HG03342 (cell line): ENCODE results near the gene STAM.
"Not testable (repeated sequence)": the region's sequence is repeated elsewhere in the genome, so short reads cannot be mapped to it uniquely, and the experiment has no call there.

Experiments used
- ATAC-seq: cut with Tn5 transposase; IDR thresholded peaks from one replicate; pipeline ENCODE4 v1.9.1; 2021; ENCODE audit warnings: mild to moderate bottlenecking, moderate library complexity; ENCODE audit not compliant: unreplicated experiment

STAM gene

DNA sequence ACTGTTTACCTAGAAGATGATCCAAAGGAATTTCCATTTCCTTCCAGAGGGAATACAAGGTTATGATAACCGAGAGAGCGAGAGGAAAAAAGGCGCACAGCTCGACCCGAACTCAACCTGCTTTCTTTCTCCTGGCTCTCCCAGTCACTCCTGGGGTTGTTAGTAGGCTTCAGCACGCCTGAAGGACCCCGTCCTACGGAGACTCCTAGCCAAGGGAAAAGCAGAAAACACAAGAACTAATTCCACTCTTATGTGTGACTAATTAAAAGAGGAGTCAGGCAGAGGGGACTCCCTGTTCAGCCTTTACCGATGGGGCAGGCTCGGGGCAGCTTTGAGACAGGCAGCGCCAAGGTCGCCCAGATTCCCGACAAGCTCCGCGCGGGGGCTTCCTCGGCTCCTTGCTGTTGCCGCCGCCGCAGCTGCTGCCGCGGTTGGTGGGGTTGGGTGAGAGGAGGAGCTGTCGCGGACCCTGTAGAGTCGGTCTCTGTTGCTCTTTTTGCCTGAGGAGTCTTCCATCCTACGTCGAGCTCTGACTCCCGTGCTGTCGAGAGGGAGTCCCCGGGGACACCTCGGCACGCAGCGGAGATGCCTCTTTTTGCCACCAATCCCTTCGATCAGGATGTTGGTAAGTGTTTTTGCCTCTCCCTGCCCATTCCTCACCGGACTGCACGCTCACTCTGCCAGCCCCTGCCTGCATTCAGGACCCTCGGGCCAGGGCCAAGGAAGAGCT, at the start of gene STAM:
Gene STAM (plus strand): TSS at position 397 of the 730 bp plus-strand sequence. CDS start 189 bp downstream, at position 586.
- peak; percentile 92 for ATAC-seq

DNA sequence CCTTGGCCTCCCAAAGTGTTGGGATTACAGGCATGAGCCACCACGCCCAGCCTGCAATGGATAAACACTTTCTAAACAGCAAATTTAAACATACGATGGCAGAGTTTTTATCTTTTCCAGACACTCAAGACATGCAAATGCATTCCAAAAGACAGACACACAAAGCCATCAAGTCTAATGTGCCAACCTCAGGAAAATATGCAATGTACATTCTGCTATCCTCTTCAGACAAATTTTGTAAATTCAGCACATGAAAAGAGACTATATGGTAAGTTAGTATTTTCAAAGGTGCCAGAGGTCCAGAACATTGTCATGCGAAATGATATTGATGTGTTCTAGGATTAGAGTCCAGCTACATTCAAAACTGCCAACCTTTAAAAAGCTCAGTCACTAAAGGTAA, 46.6 kb upstream of the STAM start:
- no peak for ATAC-seq

DNA sequence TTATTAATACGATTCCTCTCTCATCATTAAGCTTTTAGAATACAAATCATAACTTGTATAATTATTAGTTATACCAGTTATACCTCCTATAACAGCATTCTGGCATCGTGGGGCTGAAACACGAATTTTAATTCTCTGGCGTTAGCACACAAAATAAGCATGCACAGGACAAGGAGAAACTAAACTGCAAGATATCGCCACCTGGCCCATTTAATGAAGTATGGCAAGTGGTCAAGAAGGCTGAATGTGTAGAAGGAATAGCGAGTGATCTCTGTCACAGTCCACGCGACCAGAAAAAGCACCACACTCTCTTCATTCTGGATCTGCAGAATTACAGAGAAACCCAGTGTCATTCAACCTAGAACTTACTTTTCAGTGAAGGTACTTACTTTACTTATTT, 44.9 kb upstream of the STAM start:
- no peak for ATAC-seq

- ATAC-seq: no peak
Observed at GRCh38 chr10:17605936-17606335, 38.0 kb upstream of the STAM start.

DNA sequence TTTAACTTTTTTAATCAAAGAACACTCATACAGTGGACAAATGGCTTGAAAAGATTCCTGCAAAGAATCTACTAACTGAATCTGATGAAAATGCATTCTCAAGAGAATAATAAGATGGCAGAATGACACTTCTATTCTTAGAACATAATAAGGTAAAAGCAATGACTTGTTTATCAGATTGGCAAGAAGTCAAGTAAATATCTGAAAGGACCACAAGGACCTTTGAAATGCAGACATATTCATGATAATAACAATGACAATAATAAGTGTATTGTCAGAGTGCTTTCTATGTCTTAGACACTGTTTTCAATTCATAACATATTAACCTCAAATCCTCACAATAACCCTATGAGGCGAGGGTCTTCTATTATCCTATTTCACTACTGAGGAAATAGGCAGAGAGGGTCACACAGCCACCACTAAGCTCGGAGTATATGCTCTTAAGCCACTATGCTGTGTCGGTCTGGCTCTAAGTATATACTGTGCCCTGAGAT, 37.4 kb upstream of the STAM start:
- ATAC-seq: no peak

- ATAC-seq: no peak
Observed at GRCh38 chr10:17607060-17607459, 36.9 kb upstream of the STAM start.

GRCh38 chr10:17607603-17608332, 36.2 kb upstream of the STAM start:
- ATAC-seq: peak; percentile 85

DNA sequence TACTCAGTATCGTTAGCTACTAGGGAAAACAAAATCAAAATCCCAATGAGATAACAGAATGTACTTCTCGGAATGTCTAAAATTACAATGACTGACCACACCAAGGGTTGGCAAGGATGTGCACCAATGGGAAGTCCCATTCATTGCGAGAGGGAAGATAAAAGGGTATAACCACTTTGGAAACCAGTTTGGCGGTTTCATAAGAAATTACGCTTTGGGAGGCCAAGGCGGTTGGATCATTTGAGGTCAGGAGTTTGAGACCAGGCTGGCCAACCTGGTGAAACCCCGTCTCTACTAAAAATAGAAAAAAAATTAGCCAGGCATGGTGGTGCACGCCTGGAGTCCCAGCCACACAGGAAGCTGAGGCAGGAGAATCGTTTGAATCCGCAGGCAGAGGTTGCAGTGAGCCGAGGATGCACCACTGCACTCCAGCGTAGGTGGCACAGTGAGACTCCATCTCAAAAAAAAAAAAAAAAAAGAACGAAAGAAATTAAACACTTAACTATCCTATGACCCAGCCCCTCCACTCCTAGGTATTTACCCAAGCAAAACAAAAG, 34.4 kb upstream of the STAM start:
- no peak for ATAC-seq

GRCh38 chr10:17616403-17617030, 27.4 kb upstream of the STAM start:
- peak; percentile 36 for ATAC-seq

DNA sequence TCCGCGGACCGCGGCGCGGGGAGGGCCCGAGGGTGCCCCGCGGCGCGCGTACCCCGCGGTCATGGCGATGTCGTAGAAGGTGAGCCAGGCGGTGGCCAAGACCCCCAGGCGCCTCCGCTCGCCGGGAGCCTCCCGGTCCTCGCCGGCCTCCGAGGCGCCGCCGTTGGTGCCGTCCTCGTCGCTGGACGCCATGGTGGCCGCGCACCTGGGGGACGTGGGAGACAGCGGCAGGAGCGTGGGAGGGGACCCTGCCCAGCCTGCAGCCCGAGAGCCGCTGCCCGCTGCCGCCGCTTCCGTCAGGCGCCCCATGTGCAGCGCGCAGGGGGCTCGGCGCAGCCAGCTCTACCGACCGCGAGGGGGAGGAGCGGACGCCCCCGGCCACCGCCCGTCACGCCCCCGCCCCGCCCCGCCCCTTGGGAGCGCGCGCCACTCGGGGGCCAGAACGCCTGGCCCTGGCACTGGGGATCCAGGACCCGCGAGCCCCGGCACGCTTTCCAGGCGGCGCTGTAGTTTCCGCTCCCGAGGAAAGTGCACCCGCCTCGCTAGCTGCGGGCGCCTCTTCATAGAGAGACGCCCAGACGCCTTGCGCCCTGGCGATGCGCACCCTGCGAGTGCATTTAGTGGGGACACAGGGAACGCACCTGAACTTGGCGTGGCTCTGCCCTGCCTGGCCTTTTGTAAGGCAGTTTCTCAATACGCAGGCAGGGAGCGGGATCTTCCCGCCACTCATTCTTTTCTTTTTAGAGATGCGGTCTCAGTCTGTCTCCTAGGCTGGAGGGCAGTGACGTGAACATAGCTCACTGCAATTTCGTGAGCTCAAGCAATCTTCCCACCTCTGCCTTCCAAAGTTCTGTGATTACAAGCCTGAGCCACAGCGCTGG, 26.7 kb upstream of the STAM start, which contains the start of gene HACD1:
Gene HACD1 (minus strand): TSS at position 344 of the 881 bp plus-strand sequence. CDS start 35 bp downstream, at position 309.
- peak; percentile 59 for ATAC-seq

DNA sequence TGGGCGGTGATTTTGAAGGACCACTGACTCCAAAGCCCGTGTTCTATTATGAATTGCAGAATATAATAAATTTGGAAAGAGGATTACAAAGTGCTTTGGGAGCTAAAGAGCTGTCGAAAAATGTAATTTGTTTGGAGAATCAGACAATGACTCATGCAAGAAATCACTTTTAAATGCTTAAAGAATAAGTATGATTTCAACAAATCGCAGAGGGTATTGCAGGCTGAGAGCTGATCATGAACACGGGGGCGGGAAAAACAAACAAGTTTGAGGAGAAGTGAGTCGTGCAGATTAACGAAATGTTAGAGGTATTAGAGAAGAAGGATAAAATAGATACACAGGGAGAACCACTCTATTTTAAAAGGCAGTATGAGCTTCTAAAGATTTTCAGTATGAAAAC, 21.9 kb upstream of the STAM start:
- ATAC-seq: no peak

DNA sequence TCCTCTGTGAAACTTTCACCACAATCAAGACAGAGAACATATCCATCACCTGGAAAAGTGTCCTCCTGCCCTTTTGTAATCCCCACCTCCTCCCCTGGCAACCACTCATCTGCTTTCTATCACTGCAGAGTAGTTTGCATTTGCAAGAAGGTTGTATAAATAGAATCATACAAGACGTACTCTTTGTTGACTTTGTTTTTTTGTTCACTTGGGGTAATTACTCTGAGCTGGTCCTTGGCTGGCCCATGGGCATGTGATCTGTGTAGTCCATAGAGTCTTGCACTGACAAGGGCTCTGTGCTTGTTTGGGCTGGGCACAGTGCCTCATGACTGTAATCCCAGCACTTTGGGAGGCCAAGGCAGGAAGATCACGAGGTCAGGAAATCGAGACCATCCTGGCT, 19.0 kb upstream of the STAM start:
- no peak for ATAC-seq

DNA sequence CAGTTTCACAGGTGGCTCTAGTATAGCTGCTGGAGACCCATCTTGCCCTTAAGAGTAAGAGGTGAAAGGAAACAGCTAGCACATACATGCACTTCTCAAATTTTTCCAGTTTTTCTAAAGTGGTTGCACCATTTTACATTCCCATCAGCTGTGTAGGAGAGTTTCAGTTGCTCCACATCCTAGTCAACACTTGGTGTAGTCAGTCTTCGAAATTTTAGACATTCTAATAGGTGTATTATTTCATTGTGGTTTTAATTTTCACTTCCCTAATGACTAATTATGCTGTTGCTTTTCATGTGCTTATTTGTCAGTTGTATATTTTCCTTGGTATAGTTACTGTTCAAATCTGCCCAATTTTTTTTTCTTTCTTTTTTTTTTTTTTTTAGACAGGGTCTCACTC, 17.3 kb upstream of the STAM start:
- ATAC-seq: no peak

DNA sequence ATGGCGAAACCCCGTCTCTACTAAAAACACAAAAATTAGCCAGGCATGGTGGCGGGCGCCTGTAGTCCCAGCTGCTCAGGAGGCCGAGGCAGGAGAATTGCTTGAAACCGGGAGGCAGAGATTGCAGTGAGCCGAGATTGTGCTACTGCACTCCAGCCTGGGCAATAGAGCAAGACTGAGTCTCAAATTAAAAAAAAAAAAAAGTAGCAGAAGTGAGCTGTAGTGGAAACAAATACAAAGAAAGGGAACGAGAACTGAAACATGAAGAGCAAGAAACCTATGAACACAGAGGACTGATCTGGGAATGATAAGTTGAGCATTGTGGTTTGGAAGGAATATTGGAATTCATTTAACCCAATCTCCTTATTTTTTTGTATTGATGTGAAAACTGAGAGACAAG, 11.4 kb upstream of the STAM start:
- ATAC-seq: not testable (repeated sequence)

- ATAC-seq: no peak
Observed at GRCh38 chr10:17633353-17633752, 10.6 kb upstream of the STAM start.

- no peak for ATAC-seq
Observed at GRCh38 chr10:17637869-17638268, 6.1 kb upstream of the STAM start.

DNA sequence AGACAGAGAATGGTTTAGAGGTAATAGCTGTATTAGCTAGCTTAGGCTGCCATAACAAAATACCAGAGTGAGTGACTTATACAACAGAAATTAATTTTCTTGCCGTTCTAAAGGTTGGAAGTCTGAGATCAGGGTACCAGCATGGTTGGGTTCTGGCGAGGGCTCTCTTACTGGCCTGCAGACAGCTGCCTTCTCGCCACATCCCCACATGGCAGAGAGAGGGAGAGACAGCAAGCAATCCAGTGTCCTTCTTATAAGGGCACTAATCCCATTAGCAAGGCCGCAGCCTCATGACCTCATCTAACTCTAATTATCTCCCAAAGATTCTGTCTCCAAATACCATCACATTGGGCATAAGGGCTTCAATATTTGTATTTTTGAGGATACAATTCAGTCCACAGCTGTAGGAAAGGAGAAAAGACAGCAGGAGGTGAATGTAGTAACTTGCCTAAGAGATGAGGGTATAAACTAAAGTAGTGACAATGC, 3.6 kb upstream of the STAM start:
- no peak for ATAC-seq

DNA sequence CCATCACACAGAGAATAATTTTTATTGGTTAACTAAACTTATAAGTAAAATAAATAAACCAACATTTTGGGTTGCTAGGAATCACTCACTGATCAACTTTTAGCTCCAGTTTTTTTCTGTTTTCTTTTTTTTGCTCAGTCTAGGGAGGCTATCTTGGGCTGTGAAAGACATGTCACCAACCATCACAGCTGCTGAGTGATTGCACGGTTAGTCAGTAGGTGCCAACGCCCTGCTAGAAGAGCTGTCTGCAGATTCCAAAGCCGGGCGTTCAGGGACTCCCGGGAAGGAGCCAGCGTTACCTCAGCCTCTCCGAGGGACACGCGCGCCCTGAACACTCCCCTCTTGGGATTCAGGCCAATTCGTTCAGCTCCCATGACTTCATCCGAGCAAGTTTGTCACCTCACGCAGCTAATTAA, 604 bp upstream of the STAM start:
- peak; percentile 26 for ATAC-seq

DNA sequence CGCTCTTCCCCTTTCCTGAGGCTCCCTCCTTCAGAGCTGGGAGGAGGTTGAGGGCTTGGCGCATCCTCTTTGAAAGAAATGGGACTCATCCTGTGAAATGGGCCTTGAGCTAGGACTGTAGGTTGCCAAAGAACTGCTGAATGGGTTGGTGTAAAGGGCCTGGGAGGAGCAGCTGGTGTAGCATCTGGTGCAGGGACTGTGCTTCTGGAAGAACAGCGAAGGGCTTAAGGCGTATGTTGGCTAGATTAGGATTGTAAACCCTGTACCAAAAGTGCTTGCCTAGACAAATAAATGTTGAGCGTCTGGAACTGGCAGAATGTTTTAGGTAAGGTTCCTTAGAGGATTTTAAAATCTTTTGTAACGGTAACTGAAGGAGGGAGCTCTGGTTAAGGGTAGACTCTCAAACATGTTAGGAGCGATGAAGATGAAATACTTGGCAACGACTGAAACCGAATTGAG, 563 bp downstream of the STAM start:
- ATAC-seq: peak; percentile 30
